Kidney epithelial cell (primary cell): ENCODE results near the gene NR1D2. TPM values are rescaled to one million over a fixed set of nuclear protein-coding genes. Genes with fewer than 3 reads are reported as not detected.
"Not testable (repeated sequence)": the region's sequence is repeated elsewhere in the genome, so short reads cannot be mapped to it uniquely, and the experiment has no call there.

ENCODE experiments used
- DNase-seq: peaks from one replicate; pipeline ENCODE4 v3.0.0-alpha.2; 2010; ENCODE audit warnings: low read depth
- H3K27me3 ChIP-seq: 2 replicates; pipeline ENCODE4 v1.6.0; 2011; ENCODE audit warnings: low read length; ENCODE audit not compliant: control insufficient read depth, insufficient read depth
- H3K36me3 ChIP-seq: 2 replicates; pipeline ENCODE4 v1.5.1; 2011; ENCODE audit warnings: low read length; ENCODE audit not compliant: control insufficient read depth, insufficient read depth
- H3K4me3 ChIP-seq: 2 replicates; pipeline ENCODE4 v1.5.1; 2011; ENCODE audit warnings: low read depth, mild to moderate bottlenecking, control low read depth, low read length
- total RNA-seq: library from RNA; depleted of rRNA; stranded (reverse); fragments of >200 nt; gene quantifications from 2 replicates; pipeline ENCODE4 v1.2.3, GENCODE V29; 2015
- TF ChIP-seq, protein P1 (sequence below): IDR thresholded peaks from 2 replicates; pipeline ENCODE4 v1.5.1; 2011; ENCODE audit warnings: mild to moderate bottlenecking, moderate library complexity, low read length, control low read depth, inconsistent platforms; ENCODE audit not compliant: insufficient read depth, poor library complexity, severe bottlenecking

Gene NR1D2
- total RNA-seq, 1 donor from 2014 or later: 13.6 TPM

DNA sequence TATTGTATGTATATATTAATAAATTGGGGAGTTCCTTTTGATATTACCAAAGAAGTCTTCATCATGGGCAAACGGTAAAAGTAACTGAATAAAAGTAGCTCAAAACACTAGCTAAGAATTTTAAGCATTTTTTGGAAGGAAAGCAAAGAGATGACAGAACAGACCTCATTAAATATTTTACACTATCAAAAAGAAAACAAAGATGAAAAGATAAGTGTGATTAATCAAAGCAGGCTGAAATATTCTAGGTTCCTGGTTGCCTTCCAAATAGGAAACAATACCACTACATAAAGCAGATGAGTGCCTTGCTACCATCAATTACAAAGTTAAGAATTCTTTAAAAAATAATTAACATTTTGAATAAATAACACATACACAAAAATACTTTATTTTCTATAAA lies 31.9 kb upstream of the NR1D2 start:
- no peak for DNase-seq

DNA sequence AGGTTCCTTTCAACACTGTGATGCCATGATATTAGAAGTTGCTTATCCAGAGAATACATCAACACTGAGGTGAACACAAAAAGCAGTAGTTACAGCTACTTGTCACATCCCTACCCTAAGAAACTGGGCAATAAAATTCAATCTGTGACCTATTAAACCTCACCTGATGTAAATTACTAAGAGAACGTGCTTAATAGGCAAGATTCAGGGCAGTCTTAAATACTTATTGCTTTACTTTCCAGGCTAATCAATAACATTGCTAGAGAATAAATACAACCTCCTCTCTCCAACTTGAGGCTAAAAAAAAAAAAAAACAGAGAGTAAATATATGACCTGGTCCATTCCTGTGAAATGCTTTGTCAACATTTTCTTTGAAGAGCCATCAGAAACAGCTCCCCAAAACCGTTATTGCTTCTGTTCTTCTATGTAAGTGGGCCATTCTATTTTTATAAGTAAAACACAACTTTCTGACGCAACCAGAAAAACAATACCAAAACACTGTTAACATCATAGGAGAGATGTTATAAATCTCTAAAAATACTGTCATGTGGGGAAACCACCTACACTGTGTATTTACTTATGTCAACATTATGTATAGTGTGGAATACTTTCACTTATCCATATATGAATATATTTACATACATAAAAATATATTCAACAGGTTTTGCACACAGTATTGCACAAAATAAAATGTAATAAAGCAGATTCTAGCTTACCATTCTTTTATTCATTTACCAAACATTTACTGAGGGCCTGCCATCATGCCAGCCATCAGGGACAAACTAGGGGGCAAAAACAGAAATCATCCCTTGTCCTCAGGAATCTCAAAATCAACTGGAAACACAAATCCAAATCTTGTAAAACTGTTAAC lies 31.0 kb upstream of the NR1D2 start:
- DNase-seq: no peak
- no peaks in the 10 kb centered on the region for H3K27me3 ChIP-seq
- H3K36me3 ChIP-seq: no peaks in the 10 kb centered on the region
- TF ChIP-seq, protein P1, sequence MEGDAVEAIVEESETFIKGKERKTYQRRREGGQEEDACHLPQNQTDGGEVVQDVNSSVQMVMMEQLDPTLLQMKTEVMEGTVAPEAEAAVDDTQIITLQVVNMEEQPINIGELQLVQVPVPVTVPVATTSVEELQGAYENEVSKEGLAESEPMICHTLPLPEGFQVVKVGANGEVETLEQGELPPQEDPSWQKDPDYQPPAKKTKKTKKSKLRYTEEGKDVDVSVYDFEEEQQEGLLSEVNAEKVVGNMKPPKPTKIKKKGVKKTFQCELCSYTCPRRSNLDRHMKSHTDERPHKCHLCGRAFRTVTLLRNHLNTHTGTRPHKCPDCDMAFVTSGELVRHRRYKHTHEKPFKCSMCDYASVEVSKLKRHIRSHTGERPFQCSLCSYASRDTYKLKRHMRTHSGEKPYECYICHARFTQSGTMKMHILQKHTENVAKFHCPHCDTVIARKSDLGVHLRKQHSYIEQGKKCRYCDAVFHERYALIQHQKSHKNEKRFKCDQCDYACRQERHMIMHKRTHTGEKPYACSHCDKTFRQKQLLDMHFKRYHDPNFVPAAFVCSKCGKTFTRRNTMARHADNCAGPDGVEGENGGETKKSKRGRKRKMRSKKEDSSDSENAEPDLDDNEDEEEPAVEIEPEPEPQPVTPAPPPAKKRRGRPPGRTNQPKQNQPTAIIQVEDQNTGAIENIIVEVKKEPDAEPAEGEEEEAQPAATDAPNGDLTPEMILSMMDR: no peak
- no peak overlapping the region for H3K4me3 ChIP-seq

More for the DNA sequence above, 31.9 kb upstream of the NR1D2 start:
- TF ChIP-seq, protein P1: no peak
- no peaks in the 10 kb centered on the region for H3K36me3 ChIP-seq
- H3K4me3 ChIP-seq: no peak overlapping the region
- no peaks in the 10 kb centered on the region for H3K27me3 ChIP-seq

DNA sequence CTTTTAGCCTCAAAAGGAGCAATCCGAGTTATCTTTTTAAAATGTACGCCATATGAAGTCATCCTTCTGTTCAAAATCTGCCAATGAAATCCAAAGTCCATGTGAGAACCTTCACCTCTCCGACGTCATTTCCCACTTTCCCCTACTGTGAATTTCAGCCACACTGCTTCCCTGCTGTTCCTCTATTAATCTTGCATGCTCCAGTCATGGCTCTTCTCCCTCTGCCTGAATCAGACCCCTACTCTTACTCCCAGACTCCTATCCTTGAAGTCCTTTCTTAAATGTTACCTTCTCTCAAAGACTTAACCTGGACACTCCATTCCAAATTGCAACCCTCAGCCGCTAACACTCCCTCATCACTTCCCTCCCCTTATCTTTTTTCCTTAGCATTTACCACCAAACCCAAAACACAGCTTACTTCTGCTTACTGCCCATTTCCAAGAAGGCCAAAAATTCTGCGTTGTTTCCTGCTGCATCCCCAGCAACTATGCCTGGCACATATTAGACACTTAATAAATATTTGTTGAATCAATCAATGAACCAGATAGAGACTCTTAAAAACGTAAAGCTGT lies 29.5 kb upstream of the NR1D2 start:
- TF ChIP-seq, protein P1: no peak
- DNase-seq: no peak
- Histone ChIP-seq H3K36me3 (no peaks in the 10 kb centered on the region), H3K27me3 (no peaks in the 10 kb centered on the region), H3K4me3 (peak overlapping the region; percentile 77)

DNA sequence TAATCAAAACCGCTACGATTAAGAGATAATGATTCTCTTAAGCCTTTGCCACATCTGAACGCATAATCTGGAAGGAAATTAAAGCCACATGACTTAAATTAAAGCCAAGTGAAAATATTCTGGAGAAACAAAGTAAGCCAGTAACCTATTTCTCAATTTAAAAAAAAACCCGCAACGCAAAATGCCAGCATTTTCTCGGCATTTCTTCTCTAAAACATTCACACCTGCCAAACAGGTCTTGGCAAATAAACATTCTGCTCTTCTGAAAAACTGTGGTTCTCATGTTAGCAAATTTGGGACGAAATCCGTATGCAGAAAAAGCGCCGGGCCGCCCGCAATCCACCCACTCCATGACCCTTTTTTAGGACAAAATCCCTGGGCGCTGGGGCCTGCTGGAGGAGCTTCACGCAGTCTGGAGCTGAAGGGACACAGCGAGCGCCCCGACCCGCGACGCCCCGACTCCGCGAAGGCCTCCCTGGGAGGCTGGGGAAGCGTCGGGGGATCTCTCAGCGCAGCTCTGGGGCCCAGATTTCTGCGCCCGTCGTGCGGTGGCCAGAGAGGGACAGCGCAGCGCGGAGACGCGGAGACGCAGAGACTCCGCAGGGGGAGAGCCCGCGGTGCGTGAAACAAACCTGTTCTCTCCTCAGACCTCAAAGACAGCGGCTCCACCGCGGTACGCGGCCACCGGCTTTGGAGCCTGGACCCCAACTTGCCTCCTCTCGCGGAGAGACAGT lies 28.8 kb upstream of the NR1D2 start:
- H3K36me3 ChIP-seq: no peaks in the 10 kb centered on the region
- TF ChIP-seq, protein P1: no peak
- H3K4me3 ChIP-seq: peak overlapping the region; percentile 77
- no peak for DNase-seq
- no peaks in the 10 kb centered on the region for H3K27me3 ChIP-seq

DNA sequence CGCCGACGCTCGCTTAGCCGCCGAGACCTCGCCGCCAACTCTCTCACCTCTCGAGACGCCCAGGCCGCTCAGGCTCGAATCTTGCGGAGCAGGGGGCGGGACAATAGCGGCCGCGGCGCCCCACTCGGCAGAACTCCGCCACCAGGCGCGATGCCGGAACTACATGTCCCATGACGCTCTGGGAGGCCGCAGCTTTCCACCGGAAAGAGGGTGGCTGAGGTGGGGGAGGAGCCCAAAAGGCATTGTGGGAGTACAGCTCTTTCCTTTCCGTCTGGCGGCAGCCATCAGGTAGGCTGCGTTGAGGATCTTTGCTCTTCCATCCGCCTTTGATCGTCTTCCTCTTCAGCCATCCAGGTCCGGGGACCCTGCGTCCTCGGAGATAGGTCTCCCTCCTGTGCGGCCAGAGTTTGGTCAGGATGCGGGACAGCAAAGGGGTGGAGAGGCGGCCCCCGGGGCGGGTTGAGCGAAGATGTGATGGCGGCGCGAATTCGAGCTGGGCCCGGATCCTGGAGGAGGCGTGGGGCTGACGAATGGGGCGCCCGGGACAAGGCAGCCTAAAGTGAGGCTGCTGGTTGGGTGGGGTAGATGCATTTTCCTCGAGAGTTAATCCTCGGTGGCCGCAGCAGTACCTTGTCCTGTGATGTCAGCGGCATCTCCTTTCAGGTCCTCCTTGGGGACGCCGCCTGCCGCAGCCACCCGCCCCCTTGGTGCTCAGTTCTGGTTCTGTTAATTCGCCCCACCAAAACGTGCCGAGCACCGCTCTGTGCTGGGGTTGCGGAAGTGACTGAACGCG lies 28.0 kb upstream of the NR1D2 start, which contains the start of the genes NKIRAS1 and RPL15:
Gene NKIRAS1 (minus strand): TSS at position 105 of the 793 bp plus-strand sequence. CDS start 6,086 bp downstream, outside the sequence.
Gene RPL15 (plus strand): TSS at position 247 of the 793 bp plus-strand sequence. CDS start 728 bp downstream, outside the sequence.
- TF ChIP-seq, protein P1: peak; percentile 24
- H3K27me3 ChIP-seq: no peaks in the 10 kb centered on the region
- H3K4me3 ChIP-seq: peak within 1 kb of the TSS; percentile 77
- H3K36me3 ChIP-seq: no peaks in the 10 kb centered on the region
- DNase-seq: peak; percentile 82

DNA sequence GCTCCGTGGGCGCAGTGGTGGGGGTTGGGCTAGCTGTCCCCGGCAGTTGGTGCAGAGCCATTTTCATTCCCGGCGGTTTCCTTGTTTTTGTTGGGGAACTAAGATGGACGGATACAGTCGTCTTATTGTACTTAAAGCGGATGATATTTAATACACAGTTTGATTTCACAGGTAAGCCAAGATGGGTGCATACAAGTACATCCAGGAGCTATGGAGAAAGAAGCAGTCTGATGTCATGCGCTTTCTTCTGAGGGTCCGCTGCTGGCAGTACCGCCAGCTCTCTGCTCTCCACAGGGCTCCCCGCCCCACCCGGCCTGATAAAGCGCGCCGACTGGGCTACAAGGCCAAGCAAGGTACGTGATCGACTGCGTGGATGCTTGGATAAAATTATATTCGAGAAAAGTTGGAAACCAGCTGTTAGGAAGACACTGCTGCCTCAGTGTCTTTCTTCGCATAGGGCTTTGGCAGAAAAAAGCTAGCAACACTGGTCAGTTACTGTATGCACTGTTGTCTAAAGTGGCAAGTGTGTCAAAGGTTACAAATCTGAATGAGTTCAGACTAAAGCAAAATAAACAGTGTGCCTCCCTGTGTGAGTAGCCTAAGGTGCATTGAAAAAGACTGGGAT lies 27.3 kb upstream of the NR1D2 start:
- not testable (repeated sequence) for H3K36me3 ChIP-seq, DNase-seq, H3K27me3 ChIP-seq
- H3K4me3 ChIP-seq: peak overlapping the region; percentile 77

DNA sequence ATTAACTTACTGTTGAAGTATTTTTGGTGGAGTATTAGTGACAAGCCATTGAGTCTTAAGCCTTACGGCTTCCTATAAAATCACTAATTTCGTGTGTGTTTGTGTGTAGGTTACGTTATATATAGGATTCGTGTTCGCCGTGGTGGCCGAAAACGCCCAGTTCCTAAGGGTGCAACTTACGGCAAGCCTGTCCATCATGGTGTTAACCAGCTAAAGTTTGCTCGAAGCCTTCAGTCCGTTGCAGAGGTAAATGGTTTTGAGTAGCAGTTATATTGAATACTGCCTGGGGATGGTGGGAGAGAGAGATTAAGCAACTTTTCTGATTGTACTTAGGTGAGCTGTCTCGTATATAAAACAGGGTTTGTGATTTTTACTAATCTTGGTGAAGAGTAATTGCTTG lies 26.8 kb upstream of the NR1D2 start:
- H3K4me3 ChIP-seq: peak overlapping the region; percentile 77
- not testable (repeated sequence) for DNase-seq, H3K36me3 ChIP-seq, H3K27me3 ChIP-seq
